Uterus (tissue), 4 donors: Measurements from ENCODE around the gene LGI1. TPM values are rescaled to one million over a fixed set of nuclear protein-coding genes. Genes with fewer than 3 reads are reported as not detected.

Source experiments
- DNase-seq, 2 donors: peaks; one replicate each; pipeline ENCODE4 v3.0.0-alpha.2; 2019 to 2020
- H3K27ac ChIP-seq, 2 donors: fragments of 200-600 bp; sonication (generic); 1 replicate in 1 of 2; 2 replicates in 1 of 2; pipeline ENCODE4 v1.5.1; 2016 to 2018
- H3K27me3 ChIP-seq, 2 donors: fragments of 200-600 bp; sonication (generic); one replicate each; pipeline ENCODE4 v1.5.1; 2018 to 2019; ENCODE audit warnings: control low read depth in 1 of 2
- H3K36me3 ChIP-seq, 2 donors: fragments of 200-600 bp; sonication (generic); one replicate each; pipeline ENCODE4 v1.5.1; 2019; ENCODE audit warnings: control low read depth in 1 of 2
- H3K4me1 ChIP-seq, 2 donors: fragments of 200-600 bp; sonication (generic); one replicate each; pipeline ENCODE4 v1.5.1; 2018 to 2019; ENCODE audit warnings: control low read depth in 1 of 2
- H3K4me3 ChIP-seq, 2 donors: fragments of 200-600 bp; sonication (generic); 1 replicate in 1 of 2; 2 replicates in 1 of 2; pipeline ENCODE4 v1.5.1; 2018 to 2019; ENCODE audit warnings: mild to moderate bottlenecking in 1 of 2
- H3K9me3 ChIP-seq, 2 donors: fragments of 200-600 bp; sonication (generic); one replicate each; pipeline ENCODE4 v1.5.1; 2019; ENCODE audit warnings: control low read depth in 1 of 2
- POLR2A ChIP-seq, 2 donors: fragments of 450-650 bp; IDR thresholded peaks; one replicate each; pipeline ENCODE4 v1.6.1; 2016; ENCODE audit warnings: antibody characterized with exemption in 2 of 2, mild to moderate bottlenecking in 1 of 2, moderate library complexity in 1 of 2
- intact Hi-C: fragments of 100-400 bp; cut with DNase I; formaldehyde crosslinking; loops from one replicate; pipeline ENCODE4 v1.15.1; 2023; ENCODE audit warnings: low total_unique reads
- total RNA-seq, 4 donors: library from RNA; depleted of rRNA in 3 of 4; stranded (reverse); fragments of >200 nt in 3 of 4; gene quantifications; one replicate each; pipeline versions ENCODE4 v1.1.0 to v1.2.4, GENCODE V29; 2014 to 2023
- TF ChIP-seq, protein P1 (sequence below), 4 experiments: fragments of 200-600 bp in 2 of 4; fragments of 450-650 bp in 2 of 4; sonication (generic) in 2 of 4; IDR thresholded peaks; one replicate each; pipeline ENCODE4 v1.5.1; 2016 to 2019; ENCODE audit warnings: antibody characterized with exemption in 4 of 4, mild to moderate bottlenecking in 2 of 4, moderate library complexity in 1 of 4
- donor health status: DM: yes; HTN: yes; CAD: no.

Gene LGI1
- total RNA-seq, 4 donors from 2014 or later = 1.4 TPM; not detected in 3

DNA sequence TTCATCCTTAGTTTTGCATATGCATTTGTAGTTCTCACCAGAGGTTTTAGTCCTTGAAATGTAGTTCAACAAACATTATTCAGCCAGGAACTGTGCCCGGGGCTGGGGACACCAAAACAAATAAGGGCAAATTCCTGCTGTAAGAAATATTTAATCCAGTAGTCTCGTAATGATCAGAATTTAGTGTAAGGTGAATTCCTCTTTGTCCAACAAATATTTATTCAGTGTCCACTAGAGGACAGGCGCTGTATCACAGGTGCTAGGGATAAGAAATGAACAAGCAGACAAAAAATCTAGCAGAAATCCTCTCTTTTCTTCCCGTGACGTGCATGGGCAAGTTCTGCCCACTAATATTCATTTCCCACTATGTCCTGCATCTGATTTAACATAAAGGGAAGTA, 17.6 kb downstream of the LGI1 start:
- no peaks in the 10 kb centered on the region for H3K9me3 ChIP-seq
- H3K4me1 ChIP-seq = no peaks in the 10 kb centered on the region
- intact Hi-C loops = no loop called here
- no peak for DNase-seq
- no peak overlapping the region for H3K4me3 ChIP-seq
- no peaks in the 10 kb centered on the region for H3K36me3 ChIP-seq
- TF ChIP-seq, protein P1, sequence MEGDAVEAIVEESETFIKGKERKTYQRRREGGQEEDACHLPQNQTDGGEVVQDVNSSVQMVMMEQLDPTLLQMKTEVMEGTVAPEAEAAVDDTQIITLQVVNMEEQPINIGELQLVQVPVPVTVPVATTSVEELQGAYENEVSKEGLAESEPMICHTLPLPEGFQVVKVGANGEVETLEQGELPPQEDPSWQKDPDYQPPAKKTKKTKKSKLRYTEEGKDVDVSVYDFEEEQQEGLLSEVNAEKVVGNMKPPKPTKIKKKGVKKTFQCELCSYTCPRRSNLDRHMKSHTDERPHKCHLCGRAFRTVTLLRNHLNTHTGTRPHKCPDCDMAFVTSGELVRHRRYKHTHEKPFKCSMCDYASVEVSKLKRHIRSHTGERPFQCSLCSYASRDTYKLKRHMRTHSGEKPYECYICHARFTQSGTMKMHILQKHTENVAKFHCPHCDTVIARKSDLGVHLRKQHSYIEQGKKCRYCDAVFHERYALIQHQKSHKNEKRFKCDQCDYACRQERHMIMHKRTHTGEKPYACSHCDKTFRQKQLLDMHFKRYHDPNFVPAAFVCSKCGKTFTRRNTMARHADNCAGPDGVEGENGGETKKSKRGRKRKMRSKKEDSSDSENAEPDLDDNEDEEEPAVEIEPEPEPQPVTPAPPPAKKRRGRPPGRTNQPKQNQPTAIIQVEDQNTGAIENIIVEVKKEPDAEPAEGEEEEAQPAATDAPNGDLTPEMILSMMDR (IDR thresholded peaks at IDR 0.05) = no peak
- no peak for TF ChIP-seq POLR2A (IDR thresholded peaks at IDR 0.05)
- no peaks in the 10 kb centered on the region for H3K27me3 ChIP-seq
- H3K27ac ChIP-seq = no peak overlapping the region

DNA sequence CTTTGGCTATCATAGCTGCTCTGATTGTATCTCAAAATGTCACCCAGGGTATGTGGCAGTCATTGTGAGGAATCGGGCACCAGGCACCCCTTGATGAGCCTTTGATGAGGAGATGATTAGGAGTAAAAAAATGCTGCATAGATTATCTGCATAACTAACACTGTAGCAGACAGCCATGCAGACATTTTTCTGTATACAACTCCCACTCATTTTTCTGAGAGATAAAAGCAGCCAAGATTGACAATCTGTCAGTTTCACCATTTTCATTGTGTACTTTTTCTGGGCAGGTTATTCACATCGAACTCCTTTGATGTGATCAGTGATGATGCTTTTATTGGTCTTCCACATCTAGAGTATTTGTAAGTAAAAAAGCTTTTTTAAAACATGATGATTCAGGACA, 19.4 kb downstream of the LGI1 start:
- Histone ChIP-seq H3K27ac (no peak overlapping the region), H3K4me1 (no peaks in the 10 kb centered on the region), H3K9me3 (no peaks in the 10 kb centered on the region), H3K36me3 (no peaks in the 10 kb centered on the region), H3K27me3 (no peaks in the 10 kb centered on the region), H3K4me3 (no peak overlapping the region)
- intact Hi-C loops = no loop called here
- DNase-seq = no peak
- TF ChIP-seq POLR2A (IDR thresholded peaks at IDR 0.05) = no peak
- TF ChIP-seq, protein P1 (IDR thresholded peaks at IDR 0.05) = no peak

DNA sequence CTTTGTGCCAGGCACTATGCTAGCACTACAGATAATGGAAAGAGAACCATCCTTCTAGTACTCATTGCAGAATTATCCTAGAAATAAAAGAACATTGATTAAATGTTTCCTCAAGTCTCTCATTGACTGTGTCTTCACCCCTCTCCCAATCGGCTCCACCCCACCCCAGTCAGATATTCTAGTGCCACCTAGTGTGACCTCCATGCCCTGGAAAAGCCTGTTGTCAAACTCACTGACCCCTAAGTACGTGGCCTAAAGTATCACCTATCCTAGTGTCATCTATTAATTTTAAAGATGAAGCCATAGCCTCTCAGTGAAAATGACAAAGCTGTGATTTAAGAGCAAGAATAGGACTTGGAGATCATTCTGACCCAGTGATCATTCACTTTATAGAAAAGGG, 26.3 kb downstream of the LGI1 start:
- intact Hi-C loops = no loop called here
- H3K4me1 ChIP-seq = no peaks in the 10 kb centered on the region
- no peak for DNase-seq
- H3K9me3 ChIP-seq = no peaks in the 10 kb centered on the region
- no peak for TF ChIP-seq POLR2A (IDR thresholded peaks at IDR 0.05)
- TF ChIP-seq, protein P1 (IDR thresholded peaks at IDR 0.05) = no peak
- no peaks in the 10 kb centered on the region for H3K27me3 ChIP-seq
- no peaks in the 10 kb centered on the region for H3K36me3 ChIP-seq
- H3K27ac ChIP-seq = no peak overlapping the region
- H3K4me3 ChIP-seq = no peak overlapping the region

DNA sequence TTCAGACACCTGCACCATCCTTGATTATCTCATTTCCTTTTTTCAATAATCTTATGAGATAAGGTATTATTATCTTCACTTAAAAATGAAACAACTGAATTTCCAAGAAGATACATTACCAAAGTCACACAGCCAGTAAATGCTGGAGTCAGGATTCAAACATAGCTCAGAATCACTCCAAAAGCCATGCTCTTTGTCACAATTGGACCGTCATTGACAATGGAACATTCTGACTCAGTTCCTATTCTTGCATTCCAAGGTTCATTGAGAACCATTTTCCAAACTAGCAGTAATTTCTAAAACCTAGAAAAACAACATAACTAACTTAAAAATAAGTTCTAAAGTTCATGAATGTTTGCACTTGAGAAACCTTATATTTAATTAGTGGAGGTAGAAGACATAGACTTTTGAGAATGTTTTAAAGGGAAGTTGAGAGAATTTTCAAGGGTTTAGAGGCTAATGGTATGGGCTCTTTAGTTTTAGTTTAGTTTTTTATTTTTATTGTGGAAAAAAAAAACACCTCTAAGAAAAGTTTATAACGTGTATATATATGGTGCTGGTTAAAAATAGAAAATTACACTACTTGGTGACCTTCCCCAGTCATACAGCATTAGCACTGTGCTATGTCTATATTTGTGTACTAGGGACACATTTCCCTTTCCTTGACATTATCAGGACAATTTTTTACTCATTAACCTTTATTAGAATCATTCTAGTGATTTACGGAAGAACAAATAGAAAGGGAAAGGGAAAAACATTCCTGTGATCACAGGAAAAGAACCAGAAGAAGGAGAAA, 30.9 kb downstream of the LGI1 start:
- intact Hi-C loops = no loop called here
- no peaks in the 10 kb centered on the region for H3K9me3 ChIP-seq
- no peaks in the 10 kb centered on the region for H3K36me3 ChIP-seq
- no peak overlapping the region for H3K27ac ChIP-seq
- H3K27me3 ChIP-seq = peaks cover 0 to 7% of the 10 kb centered on the region in 2 donors
- no peak overlapping the region for H3K4me3 ChIP-seq
- DNase-seq = no peak
- no peaks in the 10 kb centered on the region for H3K4me1 ChIP-seq
- TF ChIP-seq, protein P1 (IDR thresholded peaks at IDR 0.05) = no peak
- TF ChIP-seq POLR2A (IDR thresholded peaks at IDR 0.05) = no peak

DNA sequence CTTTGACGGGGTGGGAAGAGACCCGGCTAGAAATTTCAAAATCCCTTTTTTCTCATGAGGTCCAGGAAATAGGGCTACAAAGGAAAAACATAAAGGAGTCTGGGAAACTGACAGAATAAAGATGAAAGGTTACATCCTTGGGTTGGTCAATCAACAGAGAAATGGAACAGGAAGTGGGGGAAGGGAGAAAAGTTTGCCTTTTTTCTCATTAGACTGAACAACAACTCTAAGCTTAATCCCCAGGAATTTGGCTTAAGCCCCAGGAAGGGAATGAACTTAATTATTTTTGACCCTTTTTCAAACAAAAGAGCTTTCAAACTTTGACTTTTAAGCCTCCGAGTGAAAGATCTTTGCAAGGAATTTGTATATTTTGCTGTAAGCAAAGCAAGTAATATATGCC, 32.7 kb downstream of the LGI1 start:
- TF ChIP-seq, protein P1 (IDR thresholded peaks at IDR 0.05) = no peak
- TF ChIP-seq POLR2A (IDR thresholded peaks at IDR 0.05) = no peak
- Histone ChIP-seq H3K9me3 (no peaks in the 10 kb centered on the region), H3K27ac (no peak overlapping the region), H3K4me1 (no peaks in the 10 kb centered on the region), H3K27me3 (peaks cover 0 to 7% of the 10 kb centered on the region in 2 donors), H3K4me3 (no peak overlapping the region), H3K36me3 (no peaks in the 10 kb centered on the region)
- intact Hi-C loops = no loop called here
- no peak for DNase-seq
